HepG2 (cell line): Measurements from ENCODE around the gene SLC17A9. TPM values are rescaled to one million over a fixed set of nuclear protein-coding genes. Genes with fewer than 3 reads are reported as not detected.

Experiments
- ATF2 ChIP-seq: sonication (generic); formaldehyde crosslinking; IDR thresholded peaks from 2 replicates; pipeline ENCODE4 v1.4.0; 2020; ENCODE audit warnings: missing genetic modification reagents
- CREBL2 ChIP-seq: sonication (generic); formaldehyde crosslinking; IDR thresholded peaks from 2 replicates; pipeline ENCODE4 v1.8.1; 2023; ENCODE audit warnings: missing genetic modification reagents, mild to moderate bottlenecking, borderline replicate concordance
- EZH2 ChIP-seq: conservative IDR thresholded peaks from 2 replicates; pipeline ENCODE4 v1.6.1; 2012; ENCODE audit warnings: mild to moderate bottlenecking, low read depth, low read length, moderate library complexity
- HOXA7 ChIP-seq: sonication (generic); formaldehyde crosslinking; IDR thresholded peaks from 2 replicates; pipeline ENCODE4 v1.8.1; 2022; ENCODE audit warnings: mild to moderate bottlenecking, missing genetic modification reagents, moderate library complexity
- MTF2 ChIP-seq: sonication (generic); formaldehyde crosslinking; IDR thresholded peaks from 2 replicates; pipeline ENCODE4 v1.5.0; 2020; ENCODE audit warnings: missing genetic modification reagents, borderline replicate concordance
- MYNN ChIP-seq: sonication (generic); formaldehyde crosslinking; IDR thresholded peaks from 2 replicates; pipeline ENCODE4 v1.4.0; 2020; ENCODE audit warnings: mild to moderate bottlenecking, low read depth, missing genetic modification reagents
- PRDM10 ChIP-seq: sonication (generic); formaldehyde crosslinking; IDR thresholded peaks from 2 replicates; pipeline ENCODE4 v1.4.0; 2020; ENCODE audit warnings: low read depth, missing genetic modification reagents
- RFX5 ChIP-seq: IDR thresholded peaks from 2 replicates; pipeline ENCODE4 v1.6.1; 2011; ENCODE audit warnings: low read depth, low read length, improper control_type of control experiment
- SMARCC2 ChIP-seq: fragments of 450-650 bp; IDR thresholded peaks from 2 replicates; pipeline ENCODE4 v1.6.1; 2017; ENCODE audit warnings: antibody characterized with exemption, mild to moderate bottlenecking
- TOPORS ChIP-seq: sonication (generic); formaldehyde crosslinking; IDR thresholded peaks from 2 replicates; pipeline ENCODE4 v1.8.0; 2023; ENCODE audit warnings: mild to moderate bottlenecking, missing genetic modification reagents
- ZFP1 ChIP-seq: IDR thresholded peaks from 2 replicates; pipeline ENCODE4 v1.6.1; 2016
- ZNF256 ChIP-seq: sonication (generic); formaldehyde crosslinking; conservative IDR thresholded peaks from 2 replicates; pipeline ENCODE4 v1.4.0; 2020; ENCODE audit warnings: missing genetic modification reagents
- ZNF3 ChIP-seq: IDR thresholded peaks from 2 replicates; pipeline ENCODE4 v1.7.0; 2017; ENCODE audit warnings: inconsistent platforms
- ZNF510 ChIP-seq: sonication (generic); formaldehyde crosslinking; IDR thresholded peaks from 2 replicates; pipeline ENCODE4 v1.4.0; 2020; ENCODE audit warnings: low read depth, mild to moderate bottlenecking, missing genetic modification reagents
- ZNF672 ChIP-seq: sonication (generic); formaldehyde crosslinking; IDR thresholded peaks from 2 replicates; pipeline ENCODE4 v1.8.1; 2022; ENCODE audit warnings: missing genetic modification reagents
- ZNF724P ChIP-seq: sonication (generic); formaldehyde crosslinking; IDR thresholded peaks from 2 replicates; pipeline ENCODE4 v1.8.0; 2022; ENCODE audit warnings: missing genetic modification reagents, borderline replicate concordance
- ZNF747 ChIP-seq: sonication (generic); formaldehyde crosslinking; IDR thresholded peaks from 2 replicates; pipeline ENCODE4 v1.8.1; 2023; ENCODE audit warnings: missing genetic modification reagents, mild to moderate bottlenecking, borderline replicate concordance
- polyA plus RNA-seq, 8 experiments: library from polyadenylated mRNA; depleted of rRNA in 3 of 8; stranded (reverse) in 7 of 8; unstranded in 1 of 8; fragments of >200 nt; fragmentation: Illumina TruSeq in 4 of 8; extraction: Trizol in 4 of 8; gene quantifications; 2 replicates each; pipeline versions ENCODE4 v1.2.1 to v1.2.3, GENCODE V29; 2011 to 2016; ENCODE audit warnings: low read depth in 4 of 8, missing spikeins in 1 of 8, mixed read lengths in 1 of 8; ENCODE audit not compliant: insufficient read depth in 1 of 8
- total RNA-seq, 5 experiments: library from RNA; depleted of rRNA; stranded (reverse); fragments of >200 nt; fragmentation: Illumina TruSeq; extraction: Trizol; gene quantifications; 2 replicates each; pipeline ENCODE4 v1.2.3, GENCODE V29; 2016; ENCODE audit warnings: low read depth in 1 of 5
- TF ChIP-seq, protein P1 (sequence below): sonication (generic); formaldehyde crosslinking; IDR thresholded peaks from 2 replicates; pipeline ENCODE4 v1.4.0; 2020; ENCODE audit warnings: missing genetic modification reagents, borderline replicate concordance
- TF ChIP-seq, protein P2 (sequence below): sonication (generic); formaldehyde crosslinking; conservative IDR thresholded peaks from 2 replicates; pipeline ENCODE4 v1.8.0; 2022; ENCODE audit warnings: missing genetic modification reagents

The SLC17A9 gene
- total and polyA plus RNA-seq, 2 of the 13 experiments (the other 11 are each of a cell fraction or from before 2014, with no cell fraction given) = 110 to 191 TPM

- TF ChIP-seq MTF2 (CRISPR knock-in tag) (peak; percentile 79; the same call in 1 of the 2 replicates), ZNF724P (CRISPR knock-in tag) (peak; percentile 76; the same call in 1 of the 2 replicates), ZFP1 (CRISPR knock-in tag) (peak; percentile 97), CREBL2 (CRISPR knock-in tag) (no peak), EZH2 (no peak), ZNF672 (CRISPR knock-in tag) (no peak), PRDM10 (CRISPR knock-in tag) (peak; percentile 89), SMARCC2 (peak; percentile 89; the same call in 1 of the 2 replicates), RFX5 (peak; percentile 65), TOPORS (no peak; the same call in 1 of the 2 replicates), HOXA7 (no peak), ZNF510 (CRISPR knock-in tag) (peak; percentile 69; the same call in 1 of the 2 replicates), ZNF747 (CRISPR knock-in tag) (peak; percentile 99), ZNF3 (CRISPR knock-in tag) (peak; percentile 86), MYNN (CRISPR knock-in tag) (0 out of 2 replicates have a peak, but pooled peaks have one; percentile 50), ATF2 (CRISPR knock-in tag) (peak; percentile 95), ZNF256 (CRISPR knock-in tag) (0 out of 2 replicates have a peak, but pooled peaks have one; percentile 94)
- TF ChIP-seq, protein P1, sequence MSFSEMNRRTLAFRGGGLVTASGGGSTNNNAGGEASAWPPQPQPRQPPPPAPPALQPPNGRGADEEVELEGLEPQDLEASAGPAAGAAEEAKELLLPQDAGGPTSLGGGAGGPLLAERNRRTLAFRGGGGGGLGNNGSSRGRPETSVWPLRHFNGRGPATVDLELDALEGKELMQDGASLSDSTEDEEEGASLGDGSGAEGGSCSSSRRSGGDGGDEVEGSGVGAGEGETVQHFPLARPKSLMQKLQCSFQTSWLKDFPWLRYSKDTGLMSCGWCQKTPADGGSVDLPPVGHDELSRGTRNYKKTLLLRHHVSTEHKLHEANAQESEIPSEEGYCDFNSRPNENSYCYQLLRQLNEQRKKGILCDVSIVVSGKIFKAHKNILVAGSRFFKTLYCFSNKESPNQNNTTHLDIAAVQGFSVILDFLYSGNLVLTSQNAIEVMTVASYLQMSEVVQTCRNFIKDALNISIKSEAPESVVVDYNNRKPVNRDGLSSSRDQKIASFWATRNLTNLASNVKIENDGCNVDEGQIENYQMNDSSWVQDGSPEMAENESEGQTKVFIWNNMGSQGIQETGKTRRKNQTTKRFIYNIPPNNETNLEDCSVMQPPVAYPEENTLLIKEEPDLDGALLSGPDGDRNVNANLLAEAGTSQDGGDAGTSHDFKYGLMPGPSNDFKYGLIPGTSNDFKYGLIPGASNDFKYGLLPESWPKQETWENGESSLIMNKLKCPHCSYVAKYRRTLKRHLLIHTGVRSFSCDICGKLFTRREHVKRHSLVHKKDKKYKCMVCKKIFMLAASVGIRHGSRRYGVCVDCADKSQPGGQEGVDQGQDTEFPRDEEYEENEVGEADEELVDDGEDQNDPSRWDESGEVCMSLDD = peak; percentile 96; the same call in 1 of the 2 replicates
- TF ChIP-seq, protein P2, sequence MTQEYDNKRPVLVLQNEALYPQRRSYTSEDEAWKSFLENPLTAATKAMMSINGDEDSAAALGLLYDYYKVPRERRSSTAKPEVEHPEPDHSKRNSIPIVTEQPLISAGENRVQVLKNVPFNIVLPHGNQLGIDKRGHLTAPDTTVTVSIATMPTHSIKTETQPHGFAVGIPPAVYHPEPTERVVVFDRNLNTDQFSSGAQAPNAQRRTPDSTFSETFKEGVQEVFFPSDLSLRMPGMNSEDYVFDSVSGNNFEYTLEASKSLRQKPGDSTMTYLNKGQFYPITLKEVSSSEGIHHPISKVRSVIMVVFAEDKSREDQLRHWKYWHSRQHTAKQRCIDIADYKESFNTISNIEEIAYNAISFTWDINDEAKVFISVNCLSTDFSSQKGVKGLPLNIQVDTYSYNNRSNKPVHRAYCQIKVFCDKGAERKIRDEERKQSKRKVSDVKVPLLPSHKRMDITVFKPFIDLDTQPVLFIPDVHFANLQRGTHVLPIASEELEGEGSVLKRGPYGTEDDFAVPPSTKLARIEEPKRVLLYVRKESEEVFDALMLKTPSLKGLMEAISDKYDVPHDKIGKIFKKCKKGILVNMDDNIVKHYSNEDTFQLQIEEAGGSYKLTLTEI (CRISPR knock-in tag) = no peak
Observed at GRCh38 chr20:62955519-62956386, 3.2 kb downstream of the SLC17A9 start (continued).
